ENCODE measurements around the gene RBP3.

Gene RBP3

GRCh38 chr10:47300429-47300931, 47.7 kb upstream of the RBP3 start:
- H3K4me3 ChIP-seq (ENCODE audit: low read depth in 1 of 2, low read length in 2 of 2): no peak overlapping the region

GRCh38 chr10:47301833-47302232, 46.3 kb upstream of the RBP3 start:
- ATAC-seq (ENCODE audit: insufficient read depth, low read depth) (no peak), DNase-seq (no peak)
- H4K20me1 ChIP-seq (ENCODE audit: insufficient read depth, low read length): no peaks in the 10 kb centered on the region
- H2AFZ ChIP-seq (ENCODE audit: low read depth, low read length): no peak overlapping the region
- no peaks in the 10 kb centered on the region for H3K79me2 ChIP-seq (ENCODE audit: insufficient read depth, low read length)
- H3K4me2 ChIP-seq (ENCODE audit: insufficient read depth, low read length): no peak overlapping the region
- H3K27ac ChIP-seq (ENCODE audit: low read length): no peak overlapping the region
- no peaks in the 10 kb centered on the region for H3K36me3 ChIP-seq (ENCODE audit: insufficient read depth, low read length)
- no peaks in the 10 kb centered on the region for H3K27me3 ChIP-seq (ENCODE audit: insufficient read depth, low read length, poor library complexity)
- H3K4me3 ChIP-seq (ENCODE audit: low read depth in 1 of 2, low read length in 2 of 2): no peak overlapping the region
- H3K9me3 ChIP-seq (ENCODE audit: insufficient read depth, low read length, severe bottlenecking): no peaks in the 10 kb centered on the region
- peaks cover 11% of the 10 kb centered on the region for H3K4me1 ChIP-seq (ENCODE audit: insufficient read depth, low read length)
- H3K9ac ChIP-seq (ENCODE audit: low read depth, low read length): no peak overlapping the region
- no peak for TF ChIP-seq CTCF (IDR thresholded peaks at IDR 0.05; ENCODE audit: borderline replicate concordance, extremely low read depth, low read length, poor library complexity, severe bottlenecking)
- no peak for TF ChIP-seq EZH2 (IDR thresholded peaks at IDR 0.05; ENCODE audit: borderline replicate concordance, low read depth, low read length, severe bottlenecking)

More at GRCh38 chr10:47300429-47300931, 47.7 kb upstream of the RBP3 start:
- ATAC-seq (ENCODE audit: insufficient read depth, low read depth) (no peak), DNase-seq (no peak)
- no peaks in the 10 kb centered on the region for H3K9me3 ChIP-seq (ENCODE audit: insufficient read depth, low read length, severe bottlenecking)
- H3K4me2 ChIP-seq (ENCODE audit: insufficient read depth, low read length): no peak overlapping the region
- H3K79me2 ChIP-seq (ENCODE audit: insufficient read depth, low read length): no peaks in the 10 kb centered on the region
- no peaks in the 10 kb centered on the region for H4K20me1 ChIP-seq (ENCODE audit: insufficient read depth, low read length)
- no peaks in the 10 kb centered on the region for H3K27me3 ChIP-seq (ENCODE audit: insufficient read depth, low read length, poor library complexity)
- H3K27ac ChIP-seq (ENCODE audit: low read length): no peak overlapping the region
- no peak overlapping the region for H2AFZ ChIP-seq (ENCODE audit: low read depth, low read length)
- no peak for TF ChIP-seq CTCF (IDR thresholded peaks at IDR 0.05; ENCODE audit: borderline replicate concordance, extremely low read depth, low read length, poor library complexity, severe bottlenecking)
- no peak overlapping the region for H3K9ac ChIP-seq (ENCODE audit: low read depth, low read length)
- no peaks in the 10 kb centered on the region for H3K36me3 ChIP-seq (ENCODE audit: insufficient read depth, low read length)
- no peaks in the 10 kb centered on the region for H3K4me1 ChIP-seq (ENCODE audit: insufficient read depth, low read length)

DNA sequence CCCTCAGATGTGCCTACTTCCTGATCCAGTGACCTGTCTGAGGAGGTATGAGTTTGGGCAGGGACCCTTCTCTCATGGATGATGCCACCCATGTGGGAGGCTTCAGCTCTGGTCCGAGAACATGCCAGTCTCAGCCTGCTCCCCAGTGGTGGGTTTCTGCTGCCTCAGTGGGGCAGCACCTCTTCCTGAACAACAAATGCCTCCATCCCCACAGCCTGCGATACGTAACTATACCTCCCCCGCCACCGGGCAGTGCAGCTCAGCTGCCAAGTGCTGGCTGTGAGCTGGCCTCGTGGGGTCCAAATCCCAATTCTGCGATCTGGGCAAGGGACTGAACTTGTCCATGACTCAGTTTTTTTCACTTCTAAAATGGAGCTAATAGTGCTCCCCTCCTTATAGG, 45.1 kb upstream of the RBP3 start:
- ATAC-seq (ENCODE audit: insufficient read depth, low read depth) (no peak), DNase-seq (no peak)
- Histone ChIP-seq H3K79me2 (ENCODE audit: insufficient read depth, low read length) (no peaks in the 10 kb centered on the region), H2AFZ (ENCODE audit: low read depth, low read length) (no peak overlapping the region), H3K36me3 (ENCODE audit: insufficient read depth, low read length) (no peaks in the 10 kb centered on the region), H3K4me1 (ENCODE audit: insufficient read depth, low read length) (peaks cover 22% of the 10 kb centered on the region), H3K27ac (ENCODE audit: low read length) (no peak overlapping the region), H3K4me3 (ENCODE audit: low read depth in 1 of 2, low read length in 2 of 2) (no peak overlapping the region), H3K4me2 (ENCODE audit: insufficient read depth, low read length) (no peak overlapping the region), H4K20me1 (ENCODE audit: insufficient read depth, low read length) (no peaks in the 10 kb centered on the region), H3K27me3 (ENCODE audit: insufficient read depth, low read length, poor library complexity) (no peaks in the 10 kb centered on the region), H3K9me3 (ENCODE audit: insufficient read depth, low read length, severe bottlenecking) (no peaks in the 10 kb centered on the region), H3K9ac (ENCODE audit: low read depth, low read length) (no peak overlapping the region)
- TF ChIP-seq CTCF (IDR thresholded peaks at IDR 0.05; ENCODE audit: borderline replicate concordance, extremely low read depth, low read length, poor library complexity, severe bottlenecking): no peak
- no peak for TF ChIP-seq EZH2 (IDR thresholded peaks at IDR 0.05; ENCODE audit: borderline replicate concordance, low read depth, low read length, severe bottlenecking)

GRCh38 chr10:47303866-47304265, 44.3 kb upstream of the RBP3 start:
- H3K36me3 ChIP-seq (ENCODE audit: insufficient read depth, low read length): no peaks in the 10 kb centered on the region
- no peaks in the 10 kb centered on the region for H3K9me3 ChIP-seq (ENCODE audit: insufficient read depth, low read length, severe bottlenecking)
- no peak overlapping the region for H3K9ac ChIP-seq (ENCODE audit: low read depth, low read length)
- no peak overlapping the region for H3K4me2 ChIP-seq (ENCODE audit: insufficient read depth, low read length)
- H3K4me3 ChIP-seq (ENCODE audit: low read depth in 1 of 2, low read length in 2 of 2): no peak overlapping the region
- H3K27me3 ChIP-seq (ENCODE audit: insufficient read depth, low read length, poor library complexity): no peaks in the 10 kb centered on the region
- H2AFZ ChIP-seq (ENCODE audit: low read depth, low read length): no peak overlapping the region
- ATAC-seq (ENCODE audit: insufficient read depth, low read depth) (no peak), DNase-seq (no peak)
- H4K20me1 ChIP-seq (ENCODE audit: insufficient read depth, low read length): no peaks in the 10 kb centered on the region
- no peaks in the 10 kb centered on the region for H3K79me2 ChIP-seq (ENCODE audit: insufficient read depth, low read length)
- peaks cover 22% of the 10 kb centered on the region for H3K4me1 ChIP-seq (ENCODE audit: insufficient read depth, low read length)
- H3K27ac ChIP-seq (ENCODE audit: low read length): no peak overlapping the region
- TF ChIP-seq CTCF (IDR thresholded peaks at IDR 0.05; ENCODE audit: borderline replicate concordance, extremely low read depth, low read length, poor library complexity, severe bottlenecking): no peak

Data from DND-41 (cell line).